MM.1S (cell line): ENCODE data around the gene DBF4B.

Source experiments
- DNase-seq: peaks from one replicate; pipeline ENCODE4 v3.0.0-alpha.2; 2015
- H2AFZ ChIP-seq: fragments of 300-600 bp; sonication (generic); 2 replicates; pipeline ENCODE4 v1.6.0; 2016; ENCODE audit warnings: antibody characterized with exemption, low read length
- H3F3A ChIP-seq: fragments of 300-600 bp; sonication (generic); 2 replicates; pipeline ENCODE4 v1.6.1; 2016; ENCODE audit warnings: mild to moderate bottlenecking, antibody characterized with exemption, low read length, moderate library complexity, mixed read lengths; ENCODE audit not compliant: insufficient read depth
- H3K27ac ChIP-seq: fragments of 300-600 bp; sonication (generic); 2 replicates; pipeline ENCODE4 v1.5.1; 2016; ENCODE audit warnings: mild to moderate bottlenecking, low read length
- H3K27me3 ChIP-seq: fragments of 300-600 bp; sonication (generic); replicated peaks from 2 replicates; pipeline ENCODE4 v1.6.0; 2016; ENCODE audit warnings: low read length; ENCODE audit not compliant: insufficient read depth
- H3K36me3 ChIP-seq: fragments of 300-600 bp; sonication (generic); replicated peaks from 2 replicates; pipeline ENCODE4 v1.6.1; 2016; ENCODE audit warnings: mild to moderate bottlenecking, low read length, mixed read lengths; ENCODE audit not compliant: insufficient read depth
- H3K4me1 ChIP-seq: fragments of 300-600 bp; sonication (generic); 2 replicates; pipeline ENCODE4 v1.6.1; 2016; ENCODE audit warnings: low read length, mixed read lengths
- H3K4me2 ChIP-seq: fragments of 300-600 bp; sonication (generic); 2 replicates; pipeline ENCODE4 v1.6.0; 2016; ENCODE audit warnings: low read depth, low read length
- H3K4me3 ChIP-seq: fragments of 300-600 bp; sonication (generic); 2 replicates; pipeline ENCODE4 v1.5.1; 2016; ENCODE audit warnings: low read length, mixed read lengths
- H3K79me2 ChIP-seq: fragments of 300-600 bp; sonication (generic); 2 replicates; pipeline ENCODE4 v1.6.1; 2016; ENCODE audit warnings: mixed run types, low read length, mixed read lengths
- H3K9ac ChIP-seq: fragments of 300-600 bp; sonication (generic); 2 replicates; pipeline ENCODE4 v1.6.1; 2016; ENCODE audit warnings: low read length, mixed read lengths
- H3K9me2 ChIP-seq: fragments of 300-600 bp; sonication (generic); replicated peaks from 2 replicates; pipeline ENCODE4 v1.6.1; 2016; ENCODE audit warnings: mild to moderate bottlenecking, low read length, mixed read lengths; ENCODE audit not compliant: insufficient read depth
- H3K9me3 ChIP-seq: fragments of 300-600 bp; sonication (generic); replicated peaks from 2 replicates; pipeline ENCODE4 v1.6.1; 2016; ENCODE audit warnings: mild to moderate bottlenecking, low read length, mixed read lengths; ENCODE audit not compliant: insufficient read depth
- H4K20me1 ChIP-seq: fragments of 300-600 bp; sonication (generic); 2 replicates; pipeline ENCODE4 v1.6.1; 2016; ENCODE audit warnings: mild to moderate bottlenecking, low read length, moderate library complexity, mixed read lengths; ENCODE audit not compliant: insufficient read depth
- CTCF ChIP-seq: fragments of 300-600 bp; sonication (generic); IDR thresholded peaks from 2 replicates; pipeline ENCODE4 v1.5.1; 2016; ENCODE audit warnings: antibody characterized with exemption, low read length, mixed read lengths
- EZH2 ChIP-seq: fragments of 300-600 bp; sonication (generic); optimal IDR thresholded peaks from 2 replicates; pipeline ENCODE3; 2017; ENCODE audit warnings: low read depth, mild to moderate bottlenecking, antibody characterized with exemption, low read length, mixed read lengths
- EZH2phosphoT487 ChIP-seq: fragments of 300-600 bp; sonication (generic); IDR thresholded peaks from 2 replicates; pipeline ENCODE4 v1.6.1; 2018; ENCODE audit warnings: antibody characterized with exemption, low read length

The DBF4B gene

DNA sequence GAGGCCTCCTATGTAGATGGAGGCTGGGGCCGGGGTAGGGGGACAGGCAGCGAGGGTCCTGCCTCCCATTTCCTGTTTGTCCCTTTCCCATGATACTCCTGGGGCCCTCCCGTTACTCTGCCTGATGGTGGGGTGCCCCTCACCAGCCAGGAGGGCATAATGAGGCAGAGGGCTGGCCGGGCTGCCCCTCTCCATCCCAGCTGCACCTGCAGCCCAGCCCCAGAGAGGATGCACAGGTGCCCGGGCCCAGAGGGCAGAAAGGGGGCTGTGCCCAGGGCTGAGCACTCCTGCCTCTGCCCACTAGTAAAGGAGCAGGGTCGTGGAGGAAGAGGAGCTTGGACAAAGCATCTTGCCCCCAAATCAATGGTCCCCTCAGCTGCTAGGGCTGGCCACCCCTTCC lies 60.8 kb downstream of the DBF4B start:
- Histone ChIP-seq H3K27ac (no peak overlapping the region), H3K4me3 (no peak overlapping the region), H4K20me1 (no peaks in the 10 kb centered on the region), H2AFZ (no peak overlapping the region), H3K79me2 (no peaks in the 10 kb centered on the region), H3K9ac (no peak overlapping the region), H3K36me3 (no peaks in the 10 kb centered on the region), H3F3A (no peaks in the 10 kb centered on the region), H3K27me3 (0 out of 2 replicates have a peak, but pooled peaks cover 6% of the 10 kb centered on the region), H3K9me3 (no peaks in the 10 kb centered on the region), H3K4me2 (no peak overlapping the region), H3K9me2 (no peaks in the 10 kb centered on the region), H3K4me1 (no peaks in the 10 kb centered on the region)
- DNase-seq, result no peak
- TF ChIP-seq EZH2 (no peak), CTCF (no peak), EZH2phosphoT487 (no peak)

DNA sequence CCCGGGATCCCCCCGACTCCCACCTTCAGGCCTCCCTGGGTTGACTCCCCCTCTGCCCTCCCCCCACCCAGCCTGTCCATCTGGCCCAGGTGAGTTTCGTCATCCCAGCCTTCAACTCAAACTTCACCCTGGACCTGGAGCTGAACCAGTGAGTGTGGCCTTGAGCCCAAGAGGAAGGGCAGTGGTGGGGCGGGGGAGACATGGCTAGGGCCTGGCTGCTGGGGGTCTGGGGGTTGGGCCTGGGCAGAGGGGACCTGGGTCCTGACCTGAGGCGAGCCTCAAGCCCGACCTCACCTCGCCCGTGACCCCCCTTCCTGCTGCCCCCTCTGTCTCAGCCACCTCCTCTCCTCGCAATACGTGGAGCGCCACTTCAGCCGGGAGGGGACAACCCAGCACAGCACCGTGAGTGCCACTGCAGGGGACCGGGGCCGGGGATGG lies 61.2 kb downstream of the DBF4B start:
- Histone ChIP-seq H3K36me3 (no peaks in the 10 kb centered on the region), H3K4me1 (no peaks in the 10 kb centered on the region), H3K9ac (no peak overlapping the region), H4K20me1 (no peaks in the 10 kb centered on the region), H3K27me3 (0 out of 2 replicates have a peak, but pooled peaks cover 6% of the 10 kb centered on the region), H3K4me2 (no peak overlapping the region), H3K4me3 (no peak overlapping the region), H3F3A (no peaks in the 10 kb centered on the region), H3K79me2 (no peaks in the 10 kb centered on the region), H3K27ac (no peak overlapping the region), H2AFZ (no peak overlapping the region), H3K9me3 (no peaks in the 10 kb centered on the region), H3K9me2 (no peaks in the 10 kb centered on the region)
- TF ChIP-seq EZH2phosphoT487 (no peak), CTCF (no peak), EZH2 (no peak)
- DNase-seq, result no peak

DNA sequence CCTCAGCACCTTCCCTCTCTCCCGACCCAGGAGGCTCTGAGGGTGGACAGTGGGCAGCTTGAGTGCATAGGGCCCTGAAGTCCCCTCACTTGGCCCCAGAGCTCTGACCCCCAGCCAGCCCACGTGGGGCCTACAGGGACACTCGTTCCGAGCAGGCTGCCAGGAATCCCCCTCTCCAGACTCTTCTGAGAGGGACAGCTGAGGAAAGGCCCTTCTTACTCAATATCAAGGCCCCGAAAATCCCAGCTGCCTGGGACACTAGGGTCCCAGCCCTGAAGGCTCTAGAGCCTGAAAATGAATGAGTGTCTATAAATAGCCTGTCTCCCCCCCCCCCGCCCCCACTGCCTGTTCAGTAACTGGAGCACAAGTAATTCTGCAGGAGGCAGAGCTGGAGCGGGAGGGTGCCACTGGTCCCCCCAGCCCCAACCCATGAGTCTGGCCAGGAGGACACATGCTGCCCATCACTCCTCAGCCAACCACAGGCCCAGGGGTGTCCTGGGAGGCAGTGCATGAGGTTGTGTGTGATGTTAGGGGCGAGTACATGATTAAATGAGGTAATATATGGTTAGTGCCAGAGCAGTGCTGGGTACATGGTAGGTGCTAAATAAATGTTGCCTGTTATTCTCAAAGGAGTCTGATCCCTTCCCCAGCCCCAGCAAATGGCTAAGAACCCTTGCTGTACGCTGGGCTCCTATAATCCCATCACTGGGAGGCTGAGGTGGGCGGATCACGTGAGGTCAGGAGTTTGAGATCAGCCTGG lies 61.9 kb downstream of the DBF4B start:
- no peak overlapping the region for H3K27ac ChIP-seq
- no peak overlapping the region for H2AFZ ChIP-seq
- no peaks in the 10 kb centered on the region for H3K9me3 ChIP-seq
- no peak overlapping the region for H3K9ac ChIP-seq
- 0 out of 2 replicates have a peak, but pooled peaks cover 6% of the 10 kb centered on the region for H3K27me3 ChIP-seq
- H3K79me2 ChIP-seq, result no peaks in the 10 kb centered on the region
- peaks cover 5% of the 10 kb centered on the region; the same call in 1 of the 2 replicates for H3F3A ChIP-seq
- no peak overlapping the region for H3K4me2 ChIP-seq
- no peaks in the 10 kb centered on the region for H3K9me2 ChIP-seq
- no peak for DNase-seq
- H3K4me1 ChIP-seq, result no peaks in the 10 kb centered on the region
- no peaks in the 10 kb centered on the region for H3K36me3 ChIP-seq
- H3K4me3 ChIP-seq, result no peak overlapping the region
- no peaks in the 10 kb centered on the region for H4K20me1 ChIP-seq
- TF ChIP-seq CTCF (no peak), EZH2 (no peak)
